H7 (cell line): ENCODE results near the gene RTL10. TPM values are rescaled to one million over a fixed set of nuclear protein-coding genes. Genes with fewer than 3 reads are reported as not detected.

Experiments
- total RNA-seq: library from RNA; depleted of rRNA; stranded (reverse); fragments of >200 nt; shearing (Covaris generic); gene quantifications from 2 replicates; pipeline ENCODE4 v1.2.3, GENCODE V29; 2014; rRNA removed

Gene RTL10
- total RNA-seq, 1 experiment from 2014 or later = 12.3 TPM

Other genes with a start within 250 kb of the RTL10 start
- 28.4 and 36.0 TPM in 2 replicates for gene SEPTIN5, start 140.4 kb downstream of the RTL10 start, total RNA-seq
- gene GP1BB, start 131.3 kb downstream of the RTL10 start, total RNA-seq = 3.7 and 7.3 TPM in 2 replicates
- gene TBX1, start 94.1 kb downstream of the RTL10 start, total RNA-seq = 6.2 and 6.7 TPM in 2 replicates
- 31.4 and 38.2 TPM in 2 replicates for gene GNB1L, start within 50 bp of the RTL10 start, total RNA-seq
- 1.4 and 1.7 TPM in 2 replicates for gene COMT, start 86.9 kb upstream of the RTL10 start, total RNA-seq
- 3.3 and 5.0 TPM in 2 replicates for gene TXNRD2, start 86.9 kb upstream of the RTL10 start, total RNA-seq
- gene ARVCF, start 161.9 kb upstream of the RTL10 start, total RNA-seq = 35.8 and 40.8 TPM in 2 replicates
- 11.3 and 15.7 TPM in 2 replicates for gene TANGO2, start 166.2 kb upstream of the RTL10 start, total RNA-seq
- 23.0 and 37.3 TPM in 2 replicates for gene DGCR8, start 225.4 kb upstream of the RTL10 start, total RNA-seq